GM12875 (cell line): ENCODE measurements around the gene WDR88.

ENCODE experiments used
- H3K4me3 ChIP-seq: one replicate; pipeline ENCODE4 v1.5.1; 2011; ENCODE audit warnings: low read depth, low read length, control low read depth
- CTCF ChIP-seq: IDR thresholded peaks from 2 replicates; pipeline ENCODE4 v1.5.1; 2011; ENCODE audit warnings: low read depth, mild to moderate bottlenecking, control low read depth, inconsistent platforms, low read length, moderate library complexity, borderline replicate concordance; ENCODE audit not compliant: insufficient read depth

Gene WDR88

GRCh38 chr19:33110137-33110910 is 21.6 kb upstream of the WDR88 start:
- H3K4me3 ChIP-seq = no peak overlapping the region
- no peak for TF ChIP-seq CTCF

GRCh38 chr19:33111587-33111986 is 20.3 kb upstream of the WDR88 start:
- H3K4me3 ChIP-seq = no peak overlapping the region
- no peak for TF ChIP-seq CTCF

- TF ChIP-seq CTCF = no peak
- no peak overlapping the region for H3K4me3 ChIP-seq
These were observed 17.6 kb upstream of the WDR88 start for GRCh38 chr19:33114312-33114711.

GRCh38 chr19:33117501-33117900 is 14.4 kb upstream of the WDR88 start:
- no peak overlapping the region for H3K4me3 ChIP-seq
- TF ChIP-seq CTCF = no peak

- H3K4me3 ChIP-seq = no peak overlapping the region
- no peak for TF ChIP-seq CTCF
These were observed 13.3 kb upstream of the WDR88 start for GRCh38 chr19:33118643-33119042.

- no peak for TF ChIP-seq CTCF
These were observed 7.5 kb upstream of the WDR88 start for GRCh38 chr19:33124207-33125098.

More at GRCh38 chr19:33124207-33125098, 7.5 kb upstream of the WDR88 start:
- no peak overlapping the region for H3K4me3 ChIP-seq
